K562 (cell line): ENCODE measurements around the gene RIMS3. TPM values are rescaled to one million over a fixed set of nuclear protein-coding genes. Genes with fewer than 3 reads are reported as not detected.

Experiments used
- ATAC-seq: fragments of 200-7000 bp; cut with Tn5 transposase; 3 replicates; pipeline ENCODE4 v1.9.1; 2020; ENCODE audit warnings: moderate library complexity
- BruUV-seq: library from RNA; stranded (reverse); fragments of 400-500 nt; replicated peaks from 2 replicates; lab custom pipeline; 2021; lab: Mats Ljungman, UMichigan
- CTCF ChIA-PET: fragments of 300-600 bp; formaldehyde crosslinking; extraction: SDS; loops from one replicate; lab custom pipeline; 2021; ENCODE audit warnings: low intra/inter-chr PET ratio; lab: Yijun Ruan, JAX
- POLR2A ChIA-PET: fragments of 300-600, 350-650 bp; sonication (Branson Sonifier 250); formaldehyde crosslinking; extraction: SDS; loops from one replicate; lab custom pipeline; 2021; ENCODE audit warnings: antibody characterized with exemption, inconsistent platforms; lab: Yijun Ruan, JAX
- DNase-seq, 4 experiments: peaks; one replicate each; pipeline versions ENCODE4 v3.0.0 to v3.0.0-alpha.2; 2011 to 2018; ENCODE audit warnings: low spot score in 3 of 4, mixed read lengths in 3 of 4; ENCODE audit errors: extremely low read depth in 1 of 4
- FAIRE-seq: peaks from 2 replicates; lab custom pipeline; 2011; peaks lifted over from hg19 to GRCh38; lab: Jason Lieb, UNC
- H2AFZ ChIP-seq: 2 replicates; pipeline ENCODE4 v1.6.0; 2011; ENCODE audit warnings: low read depth, low read length, control low read depth, inconsistent platforms
- H3K27ac ChIP-seq: fragments of 200-600 bp; 3 replicates; pipeline ENCODE4 v1.8.0; 2011; ENCODE audit warnings: low read depth, mild to moderate bottlenecking, control low read depth, inconsistent platforms, low read length, moderate library complexity, mixed read lengths; ENCODE audit errors: extremely low read depth
- H3K27me3 ChIP-seq, 2 experiments: fragments of 300-600 bp in 1 of 2; 2 replicates in 1 of 2; 3 replicates in 1 of 2; pipeline versions ENCODE4 v1.6.0 to v1.8.0; 2011; ENCODE audit warnings: inconsistent platforms in 2 of 2, low read length in 2 of 2, mild to moderate bottlenecking in 1 of 2, mixed read lengths in 1 of 2, moderate library complexity in 1 of 2; ENCODE audit not compliant: control insufficient read depth in 2 of 2, insufficient read depth in 2 of 2
- H3K36me3 ChIP-seq: fragments of 300-600 bp; 3 replicates; pipeline ENCODE4 v1.8.0; 2011; ENCODE audit warnings: mild to moderate bottlenecking, low read length, inconsistent platforms; ENCODE audit not compliant: control insufficient read depth, insufficient read depth
- H3K4me1 ChIP-seq, 2 experiments: fragments of 200-600 bp in 1 of 2; replicated peaks in 1 of 2; 2 replicates in 1 of 2; 3 replicates in 1 of 2; pipeline versions ENCODE4 v1.5.1 to v1.8.0; 2011; ENCODE audit warnings: inconsistent platforms in 2 of 2, low read length in 2 of 2, mild to moderate bottlenecking in 1 of 2, mixed read lengths in 1 of 2, moderate library complexity in 1 of 2; ENCODE audit not compliant: control insufficient read depth in 2 of 2, insufficient read depth in 2 of 2
- H3K4me2 ChIP-seq: 2 replicates; pipeline ENCODE4 v1.6.1; 2011; ENCODE audit warnings: low read length, control low read depth, inconsistent platforms, mixed read lengths; ENCODE audit not compliant: insufficient read depth
- H3K4me3 ChIP-seq: fragments of 200-600 bp; sonication (generic), shearing (Covaris generic); 2 replicates; pipeline ENCODE4 v1.5.1; 2016; ENCODE audit warnings: control low read depth, inconsistent platforms
- H3K79me2 ChIP-seq: fragments of 200-600 bp; 3 replicates; pipeline ENCODE4 v1.8.0; 2011; ENCODE audit warnings: low read length, inconsistent platforms; ENCODE audit not compliant: control insufficient read depth, insufficient read depth
- H3K9ac ChIP-seq, 2 experiments: 2 replicates each; pipeline versions ENCODE4 v1.6.0 to v1.6.1; 2011; ENCODE audit warnings: low read depth in 2 of 2, low read length in 2 of 2, control low read depth in 1 of 2, inconsistent platforms in 1 of 2, mild to moderate bottlenecking in 1 of 2, mixed read lengths in 1 of 2; ENCODE audit not compliant: insufficient read depth in 1 of 2
- H3K9me1 ChIP-seq: one replicate; pipeline ENCODE4 v1.6.0; 2011; ENCODE audit warnings: inconsistent platforms, mild to moderate bottlenecking, low read length, moderate library complexity; ENCODE audit not compliant: control insufficient read depth, insufficient read depth
- H3K9me3 ChIP-seq: replicated peaks from 2 replicates; pipeline ENCODE4 v1.5.1; 2011; ENCODE audit warnings: low read depth, low read length, inconsistent platforms; ENCODE audit not compliant: control insufficient read depth, insufficient read depth
- H4K20me1 ChIP-seq: replicated peaks from 2 replicates; pipeline ENCODE4 v1.6.1; 2011; ENCODE audit warnings: low read length, inconsistent platforms, mixed read lengths; ENCODE audit not compliant: control insufficient read depth, insufficient read depth
- BRD4 ChIP-seq: fragments of 200-600 bp; sonication (generic); IDR thresholded peaks from 2 replicates; pipeline ENCODE4 v1.6.1; 2017; ENCODE audit warnings: inconsistent platforms
- DDX20 ChIP-seq: fragments of 450-650 bp; IDR thresholded peaks from 2 replicates; pipeline ENCODE4 v1.6.1; 2016; ENCODE audit warnings: missing genetic modification characterization, low read depth, mild to moderate bottlenecking, missing compliant biosample characterization, moderate library complexity
- ETV5 ChIP-seq: sonication (generic); formaldehyde crosslinking; IDR thresholded peaks from 2 replicates; pipeline ENCODE4 v1.4.0; 2020; ENCODE audit warnings: low read depth, mild to moderate bottlenecking, missing genetic modification reagents
- HOXB6 ChIP-seq: fragments of 250-450 bp; sonication (Bioruptor Pico); IDR thresholded peaks from 2 replicates; pipeline ENCODE4 v1.5.1; 2022; ENCODE audit warnings: mild to moderate bottlenecking, borderline replicate concordance
- MCM7 ChIP-seq, 2 experiments: fragments of 450-650 bp; IDR thresholded peaks; 2 replicates each; pipeline ENCODE4 v1.6.1; 2016 to 2018
- NBN ChIP-seq: fragments of 450-650 bp; IDR thresholded peaks from 2 replicates; pipeline ENCODE4 v1.6.1; 2016; ENCODE audit warnings: low read depth, mild to moderate bottlenecking
- NCOA4 ChIP-seq: fragments of 450-650 bp; IDR thresholded peaks from 2 replicates; pipeline ENCODE4 v1.6.1; 2018; ENCODE audit warnings: mild to moderate bottlenecking; ENCODE audit not compliant: partially characterized antibody
- NELFE ChIP-seq: IDR thresholded peaks from 2 replicates; pipeline ENCODE4 v1.6.1; 2011; ENCODE audit warnings: mild to moderate bottlenecking; ENCODE audit not compliant: insufficient read depth, insufficient read length
- RB1 ChIP-seq: fragments of 450-650 bp; IDR thresholded peaks from 2 replicates; pipeline ENCODE4 v1.6.1; 2017; ENCODE audit warnings: low read depth, mild to moderate bottlenecking
- SIN3A ChIP-seq, 2 experiments: fragments of 150-350 bp in 1 of 2; IDR thresholded peaks; 2 replicates each; pipeline ENCODE4 v1.6.1; 2011 to 2016; ENCODE audit warnings: borderline replicate concordance in 2 of 2, low read depth in 2 of 2, low read length in 2 of 2, mild to moderate bottlenecking in 2 of 2, moderate library complexity in 2 of 2; ENCODE audit not compliant: control insufficient read depth in 1 of 2
- XRCC3 ChIP-seq: fragments of 450-650 bp; IDR thresholded peaks from 2 replicates; pipeline ENCODE4 v1.6.1; 2017; ENCODE audit warnings: mild to moderate bottlenecking, moderate library complexity
- ZBED1 ChIP-seq: IDR thresholded peaks from 2 replicates; pipeline ENCODE4 v1.6.1; 2014
- ZKSCAN3 ChIP-seq: fragments of 250-450 bp; sonication (Bioruptor Pico); IDR thresholded peaks from 2 replicates; pipeline ENCODE4 v1.4.0; 2020
- ZNF3 ChIP-seq: fragments of 250-450 bp; sonication (Bioruptor Pico); IDR thresholded peaks from 2 replicates; pipeline ENCODE4 v1.5.0; 2021; ENCODE audit warnings: mild to moderate bottlenecking, moderate library complexity
- ZSCAN32 ChIP-seq: fragments of 450-650 bp; formaldehyde crosslinking; IDR thresholded peaks from 2 replicates; pipeline ENCODE4 v1.4.0; 2020; ENCODE audit warnings: mild to moderate bottlenecking, moderate library complexity
- WGBS: fragments of 100-300 bp; shearing (Covaris generic); methylation state at CpG from one replicate; pipeline ENCODE4 v1.1.6; 2016; ENCODE audit warnings: low coverage, mixed read lengths; ENCODE audit not compliant: insufficient coverage; ENCODE audit errors: missing lambda C conversion rate; 5-methylcytosine and 5-hydroxymethylcytosine counted together
- in situ Hi-C: fragments of 300-500 bp; cut with MboI; formaldehyde crosslinking; loops from 4 replicates; pipeline ENCODE4 v1.15.0; 2018; ENCODE audit warnings: inconsistent platforms, mixed read lengths
- intact Hi-C: fragments of 100-400 bp; cut with micrococcal nuclease; formaldehyde crosslinking; loops from 2 replicates; pipeline ENCODE4 v1.14.2; 2022
- polyA plus RNA-seq, 8 experiments: library from polyadenylated mRNA; depleted of rRNA in 4 of 8; stranded (reverse) in 5 of 8; unstranded in 3 of 8; fragments of >200 nt; fragmentation: Nextera tagmentation in 2 of 8; fragmentation: Illumina TruSeq in 1 of 8; extraction: Ambion mirVana in 2 of 8; extraction: Trizol in 1 of 8; gene quantifications; 2 replicates each; pipeline versions ENCODE4 v1.2.1 to v1.2.3, GENCODE V29; 2011 to 2014; ENCODE audit warnings: inconsistent platforms in 1 of 8, missing spikeins in 1 of 8
- total RNA-seq, 7 experiments: library from RNA; depleted of rRNA in 6 of 7; stranded (reverse); fragments of >200 nt in 6 of 7; fragmentation: Illumina TruSeq in 2 of 7; extraction: Trizol in 2 of 7; gene quantifications; 2 replicates each; pipeline versions ENCODE4 v1.2.1 to v1.2.3, GENCODE V29; 2011 to 2021; ENCODE audit warnings: low replicate concordance in 1 of 7
- TF ChIP-seq, protein P1 (sequence below): fragments of 450-650 bp; formaldehyde crosslinking; IDR thresholded peaks from 2 replicates; pipeline ENCODE4 v1.4.0; 2020; ENCODE audit warnings: mild to moderate bottlenecking, moderate library complexity
- TF ChIP-seq, protein P2 (sequence below): fragments of 250-450 bp; sonication (Bioruptor Pico); IDR thresholded peaks from 2 replicates; pipeline ENCODE4 v1.5.0; 2021

The RIMS3 gene
- total and polyA plus RNA-seq, 9 of the 15 experiments (the other 6 are each of a cell fraction or from before 2014, with no cell fraction given): 0.06 to 1.2 (median 0.59) TPM

DNA sequence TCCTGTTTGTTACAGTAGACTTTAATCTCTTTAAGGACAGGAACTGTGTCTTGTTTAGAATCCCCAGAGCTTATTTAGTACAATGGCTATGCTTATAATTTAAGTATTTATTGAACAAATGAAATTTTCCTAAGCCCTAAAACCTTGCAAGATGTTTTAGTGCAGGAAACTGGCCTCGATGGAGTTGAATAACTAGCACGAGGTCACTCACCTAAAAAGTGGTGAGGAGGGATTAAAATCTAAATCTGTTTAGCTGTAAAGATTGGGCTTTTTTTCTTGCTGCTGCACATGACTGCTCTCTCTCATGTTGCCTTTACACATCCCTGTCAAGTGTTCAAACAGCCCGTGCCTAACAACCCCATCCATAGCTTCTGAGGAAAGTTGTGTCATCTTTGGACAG, 36.2 kb upstream of the RIMS3 start:
- 66% methylated on average over 3 of the region's 3 CpGs for WGBS
- Histone ChIP-seq H3K79me2 (peaks cover 93% of the 10 kb centered on the region), H3K9me3 (no peaks in the 10 kb centered on the region), H3K4me3 (no peak overlapping the region), H3K9ac (no peak overlapping the region), H3K36me3 (peaks cover 7% of the 10 kb centered on the region; the same call in 1 of the 3 replicates), H3K9me1 (no peaks in the 10 kb centered on the region), H3K27ac (no peak overlapping the region), H2AFZ (no peak overlapping the region), H3K4me1 (peaks cover 0 to 39% of the 10 kb centered on the region in 2 experiments; a peak in 4 of 5 replicates), H3K4me2 (no peak overlapping the region), H3K27me3 (no peaks in the 10 kb centered on the region), H4K20me1 (no peaks in the 10 kb centered on the region)
- DNase-seq (no peak), ATAC-seq (no peak), FAIRE-seq (no peak)
- CTCF ChIA-PET: no interaction called here
- TF ChIP-seq ZBED1 (no peak), ZKSCAN3 (CRISPR knock-in tag) (no peak), ZSCAN32 (CRISPR knock-in tag) (no peak), XRCC3 (no peak), NBN (no peak), NCOA4 (no peak), ETV5 (no peak), DDX20 (tag) (no peak), MCM7 (IDR thresholded peaks at IDR 0.05) (no peak), ZNF3 (CRISPR knock-in tag) (no peak), RB1 (no peak), BRD4 (no peak), HOXB6 (CRISPR knock-in tag) (no peak), NELFE (no peak), SIN3A (IDR thresholded peaks at IDR 0.05; ENCODE audit: borderline replicate concordance in 2 of 2, control insufficient read depth in 1 of 2, low read depth in 2 of 2, low read length in 2 of 2) (no peak)
- TF ChIP-seq, protein P1, sequence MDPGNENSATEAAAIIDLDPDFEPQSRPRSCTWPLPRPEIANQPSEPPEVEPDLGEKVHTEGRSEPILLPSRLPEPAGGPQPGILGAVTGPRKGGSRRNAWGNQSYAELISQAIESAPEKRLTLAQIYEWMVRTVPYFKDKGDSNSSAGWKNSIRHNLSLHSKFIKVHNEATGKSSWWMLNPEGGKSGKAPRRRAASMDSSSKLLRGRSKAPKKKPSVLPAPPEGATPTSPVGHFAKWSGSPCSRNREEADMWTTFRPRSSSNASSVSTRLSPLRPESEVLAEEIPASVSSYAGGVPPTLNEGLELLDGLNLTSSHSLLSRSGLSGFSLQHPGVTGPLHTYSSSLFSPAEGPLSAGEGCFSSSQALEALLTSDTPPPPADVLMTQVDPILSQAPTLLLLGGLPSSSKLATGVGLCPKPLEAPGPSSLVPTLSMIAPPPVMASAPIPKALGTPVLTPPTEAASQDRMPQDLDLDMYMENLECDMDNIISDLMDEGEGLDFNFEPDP: no peak
- TF ChIP-seq, protein P2, sequence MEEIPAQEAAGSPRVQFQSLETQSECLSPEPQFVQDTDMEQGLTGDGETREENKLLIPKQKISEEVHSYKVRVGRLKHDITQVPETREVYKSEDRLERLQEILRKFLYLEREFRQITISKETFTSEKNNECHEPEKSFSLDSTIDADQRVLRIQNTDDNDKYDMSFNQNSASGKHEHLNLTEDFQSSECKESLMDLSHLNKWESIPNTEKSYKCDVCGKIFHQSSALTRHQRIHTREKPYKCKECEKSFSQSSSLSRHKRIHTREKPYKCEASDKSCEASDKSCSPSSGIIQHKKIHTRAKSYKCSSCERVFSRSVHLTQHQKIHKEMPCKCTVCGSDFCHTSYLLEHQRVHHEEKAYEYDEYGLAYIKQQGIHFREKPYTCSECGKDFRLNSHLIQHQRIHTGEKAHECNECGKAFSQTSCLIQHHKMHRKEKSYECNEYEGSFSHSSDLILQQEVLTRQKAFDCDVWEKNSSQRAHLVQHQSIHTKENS (CRISPR knock-in tag): no peak
- intact Hi-C loops (no loop called here), in situ Hi-C loops (no loop called here)
- POLR2A ChIA-PET: interaction anchor here (0.7 to 14.0 kb wide), 5 partner anchors 7 to 69 kb away, joined by 3 to 212 read pairs (median 5); partner anchors contain the start of gene NFYC
- BruUV-seq: no TSS peak
